GM19467 (cell line): ENCODE data around the gene PIH1D1.

ENCODE experiments used
- ATAC-seq: cut with Tn5 transposase; IDR thresholded peaks from one replicate; pipeline ENCODE4 v1.9.1; 2021; ENCODE audit warnings: mild to moderate bottlenecking, moderate library complexity; ENCODE audit not compliant: unreplicated experiment

Gene PIH1D1

DNA sequence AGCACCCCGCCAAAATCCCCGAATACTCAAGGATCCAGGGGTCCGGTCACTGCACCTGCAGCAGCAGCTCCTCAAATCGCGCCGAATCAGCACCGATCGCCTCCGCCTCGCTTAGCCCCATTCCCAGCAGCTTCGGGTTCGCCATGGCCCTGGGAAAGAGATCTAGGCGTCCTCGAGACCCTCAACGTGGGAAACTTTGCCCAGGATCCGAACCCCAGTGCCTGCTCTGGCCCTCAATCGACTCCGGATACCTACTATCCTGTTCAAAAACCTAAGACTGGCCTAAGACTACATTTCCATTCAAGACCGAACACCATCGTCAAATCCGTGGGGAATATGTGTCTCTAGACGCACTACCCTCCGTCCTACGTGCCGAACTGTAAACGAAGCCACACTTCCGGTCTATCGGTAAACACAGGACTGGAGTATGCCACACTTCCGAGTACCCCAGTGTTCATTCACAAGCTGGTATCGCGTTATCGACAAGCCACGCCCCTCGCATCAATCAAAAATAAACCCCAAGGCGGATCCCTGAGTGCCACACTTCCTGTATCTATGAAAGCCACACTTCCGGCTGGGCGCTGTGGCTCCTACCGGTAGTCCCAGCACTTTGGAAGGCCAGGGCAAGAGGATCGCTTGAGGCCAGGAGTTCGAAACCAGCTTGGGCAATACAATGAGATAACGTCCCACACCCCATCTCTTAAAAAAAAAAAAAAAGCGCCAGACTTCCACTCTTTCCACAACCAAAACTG is at the start of gene PIH1D1:
Gene PIH1D1 (minus strand): TSS at position 385 of the 752 bp plus-strand sequence. CDS start 240 bp downstream, at position 145.
- peak; percentile 56 for ATAC-seq

DNA sequence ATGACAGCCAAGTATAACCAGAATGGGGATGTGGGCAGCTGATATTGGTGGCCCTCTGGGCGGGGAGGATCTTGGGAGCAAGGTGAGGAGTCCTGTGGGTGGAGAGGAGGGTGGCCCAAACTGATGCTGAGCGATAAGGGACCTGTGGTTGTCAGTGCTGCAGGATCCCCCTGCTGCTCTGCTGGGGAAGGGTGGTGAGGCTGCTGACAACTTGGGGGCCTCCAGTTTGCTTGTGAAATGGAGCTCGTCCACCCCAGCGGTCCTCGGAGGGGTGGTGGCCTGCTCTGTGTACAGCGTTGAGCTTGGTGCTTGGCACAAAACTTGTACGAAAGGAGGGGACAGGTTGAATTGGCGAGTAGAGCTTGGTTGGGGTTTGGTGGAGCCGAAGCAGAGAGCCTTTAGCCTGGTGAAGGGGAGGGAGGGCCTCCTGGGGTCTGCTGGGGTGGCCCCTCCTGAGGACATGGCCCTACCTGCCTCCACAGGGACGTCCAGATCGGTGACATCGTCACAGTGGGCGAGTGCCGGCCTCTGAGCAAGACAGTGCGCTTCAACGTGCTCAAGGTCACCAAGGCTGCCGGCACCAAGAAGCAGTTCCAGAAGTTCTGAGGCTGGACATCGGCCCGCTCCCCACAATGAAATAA is 47.5 kb upstream of the PIH1D1 start:
- no peak for ATAC-seq

- ATAC-seq, result no peak
Observed at GRCh38 chr19:49498475-49498874, 46.9 kb upstream of the PIH1D1 start.

GRCh38 chr19:49497789-49498103 is 46.1 kb upstream of the PIH1D1 start:
- ATAC-seq, result no peak

- no peak for ATAC-seq
Observed at GRCh38 chr19:49497047-49497788, 45.6 kb upstream of the PIH1D1 start.

GRCh38 chr19:49496574-49497008 is 45.0 kb upstream of the PIH1D1 start:
- ATAC-seq, result no peak

- no peak for ATAC-seq
Observed at GRCh38 chr19:49492573-49493405, 41.2 kb upstream of the PIH1D1 start.

GRCh38 chr19:49491804-49492572 is 40.4 kb upstream of the PIH1D1 start:
- no peak for ATAC-seq

- ATAC-seq, result no peak
Observed at GRCh38 chr19:49491030-49491803, 39.6 kb upstream of the PIH1D1 start.

GRCh38 chr19:49490287-49491029 is 38.8 kb upstream of the PIH1D1 start:
- ATAC-seq, result no peak

DNA sequence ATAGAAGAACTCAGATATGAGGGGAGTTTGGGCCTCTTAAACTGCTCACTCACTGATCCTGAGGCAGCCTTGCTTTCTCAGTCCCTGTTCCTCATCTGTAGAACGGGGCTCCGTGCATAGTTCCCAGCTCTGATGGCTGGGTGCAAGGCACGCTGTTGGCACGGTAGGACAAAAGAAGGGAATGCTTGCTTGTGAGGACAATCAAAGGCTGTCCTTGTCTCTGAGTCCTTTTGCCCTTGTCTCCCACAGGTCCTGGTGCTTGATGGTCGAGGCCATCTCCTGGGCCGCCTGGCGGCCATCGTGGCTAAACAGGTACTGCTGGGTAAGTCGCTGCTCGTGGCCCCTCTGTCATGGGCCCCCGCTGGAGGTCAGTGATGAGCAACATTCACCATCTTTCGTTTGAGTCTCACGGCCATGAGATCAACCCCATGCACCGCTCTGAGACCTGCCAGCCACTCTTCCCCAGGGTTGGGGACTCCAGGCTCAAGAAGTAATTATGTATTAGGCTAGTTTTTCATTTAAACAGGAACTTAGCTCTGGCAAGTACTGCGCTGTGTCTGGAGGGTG is 38.1 kb upstream of the PIH1D1 start:
- ATAC-seq, result no peak

DNA sequence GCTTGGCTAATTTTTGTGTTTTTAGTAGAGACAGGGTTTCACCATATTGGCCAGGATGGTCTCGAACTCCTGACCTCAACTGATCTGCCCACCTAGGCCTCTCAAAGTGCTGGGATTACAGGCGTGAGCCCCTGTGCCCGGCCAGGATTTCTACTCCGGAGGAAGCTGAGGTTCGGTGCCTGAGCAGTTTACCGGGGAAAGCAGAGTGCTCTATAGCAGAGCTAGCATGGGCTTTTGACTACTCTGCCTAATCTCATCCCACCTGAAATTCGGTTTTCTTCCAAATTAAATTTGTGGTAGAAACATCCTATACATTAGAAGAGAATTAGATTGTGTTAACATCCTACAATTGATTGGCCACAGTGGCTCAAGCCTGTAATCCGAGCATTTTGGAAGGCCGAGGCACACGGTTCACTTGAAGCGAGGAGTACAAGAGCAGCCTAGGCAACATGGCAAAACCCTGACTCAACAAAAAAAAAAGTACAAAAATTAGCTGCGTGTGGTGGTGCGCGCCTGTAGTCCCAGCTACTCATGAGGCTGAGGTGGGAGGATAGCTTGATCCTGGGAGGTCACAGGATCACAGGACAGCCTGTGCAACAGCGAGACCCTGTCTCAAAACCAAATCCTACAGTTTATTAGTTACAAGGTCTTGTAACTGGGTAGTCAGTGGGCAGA is 37.4 kb upstream of the PIH1D1 start:
- no peak for ATAC-seq

DNA sequence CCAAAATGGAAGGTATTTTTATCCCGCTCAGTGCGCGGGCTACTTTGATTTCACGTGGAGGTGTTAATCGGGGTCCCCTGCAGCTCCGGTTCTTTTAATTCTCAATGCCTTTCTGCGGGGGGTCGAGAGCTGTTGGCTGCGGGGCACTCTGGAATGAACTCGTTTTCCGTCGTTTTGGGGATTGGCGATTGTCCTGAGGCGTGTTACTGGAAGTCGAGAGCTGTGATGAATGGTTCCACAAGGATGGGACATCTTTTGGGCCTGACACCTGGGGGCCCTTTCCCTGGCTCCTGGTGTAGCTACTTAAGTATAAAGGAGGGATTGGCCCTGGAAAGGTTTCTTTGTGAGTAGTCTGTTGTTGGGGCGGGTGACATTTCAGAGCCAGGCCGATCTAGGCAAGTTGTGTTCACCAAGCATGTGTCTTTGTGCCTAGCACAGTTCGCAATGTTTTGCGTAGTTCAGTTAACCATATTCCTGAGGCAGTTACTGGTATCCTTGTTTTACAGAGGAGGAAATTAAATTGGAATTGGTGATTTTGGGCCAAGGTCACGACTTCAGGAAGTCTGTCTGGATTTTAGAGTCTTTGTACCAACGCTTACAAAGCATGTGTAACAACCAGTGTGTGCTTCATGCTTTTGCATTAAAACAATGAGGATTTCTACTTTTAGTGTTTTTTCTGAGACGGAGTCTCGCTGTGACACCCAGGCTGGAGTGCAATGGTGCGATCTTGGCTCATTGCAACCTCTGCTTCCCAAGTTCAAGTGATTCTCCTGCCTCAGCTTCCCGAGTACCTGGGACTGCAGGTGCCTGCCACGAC is 36.6 kb upstream of the PIH1D1 start:
- no peak for ATAC-seq

DNA sequence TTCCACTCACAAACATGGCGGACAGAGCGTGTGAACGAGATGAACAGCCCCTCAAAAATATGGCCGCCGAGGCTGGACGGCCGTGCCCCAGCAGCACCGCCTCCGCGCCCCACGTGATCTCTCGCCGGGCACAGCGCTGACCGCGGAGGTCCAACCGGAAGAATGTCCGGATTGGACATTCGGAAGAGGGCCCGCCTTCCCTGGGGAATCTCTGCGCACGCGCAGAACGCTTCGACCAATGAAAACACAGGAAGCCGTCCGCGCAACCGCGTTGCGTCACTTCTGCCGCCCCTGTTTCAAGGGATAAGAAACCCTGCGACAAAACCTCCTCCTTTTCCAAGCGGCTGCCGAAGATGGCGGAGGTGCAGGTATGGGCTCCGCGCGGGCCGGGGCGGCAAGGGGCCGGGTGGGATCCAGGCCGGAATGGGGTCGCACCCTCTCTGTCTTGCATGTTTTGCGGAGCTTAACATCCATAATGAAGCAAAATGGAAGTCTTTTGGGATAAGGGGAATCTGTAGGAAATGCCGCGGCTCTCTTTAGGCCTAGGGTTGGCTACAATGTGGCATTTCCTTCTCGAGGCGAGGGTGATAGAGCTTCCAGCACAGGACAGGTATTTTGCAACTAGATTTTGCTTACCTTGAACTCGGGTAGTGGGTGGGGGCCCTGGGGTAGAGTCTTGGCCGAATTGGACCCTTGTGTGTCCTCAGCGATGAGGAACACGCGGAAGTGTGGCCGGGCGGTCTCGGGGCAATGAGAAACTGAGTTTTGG is 35.8 kb upstream of the PIH1D1 start, which contains the start of gene RPL13A:
Gene RPL13A (plus strand): TSS at position 332 of the 769 bp plus-strand sequence. CDS start 22 bp downstream, at position 354.
- peak; percentile 83 for ATAC-seq

DNA sequence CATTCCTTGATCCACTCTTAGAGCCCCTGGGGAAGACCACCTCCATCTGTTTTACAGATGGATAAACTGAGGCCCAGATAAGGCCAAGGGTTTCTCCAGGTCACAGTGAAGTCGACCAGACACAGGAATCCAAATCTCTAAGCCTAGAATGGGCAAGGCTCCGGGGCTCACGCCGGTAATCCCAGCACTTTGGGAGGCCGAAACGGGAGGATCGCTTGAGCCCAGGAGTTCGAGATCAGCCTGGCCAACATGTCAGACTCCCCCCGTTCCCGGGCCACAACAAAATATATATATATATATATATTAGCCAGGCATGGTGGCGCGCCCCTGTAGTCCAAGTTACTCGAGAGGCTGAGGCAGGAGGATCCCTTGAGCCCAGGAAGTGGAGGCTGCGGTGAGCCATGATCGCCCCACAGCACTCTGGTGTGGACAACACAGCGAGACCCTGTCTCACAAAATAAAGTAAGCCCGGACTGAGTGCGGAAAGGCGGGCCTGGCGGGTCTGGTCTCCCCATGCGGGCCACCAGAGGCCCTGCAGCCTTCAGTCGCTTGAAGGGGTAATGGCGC is 35.2 kb upstream of the PIH1D1 start:
- no peak for ATAC-seq

- no peak for ATAC-seq
Observed at GRCh38 chr19:49486232-49486631, 34.6 kb upstream of the PIH1D1 start.
